K562 (cell line): ENCODE data around the gene IREB2. TPM values are rescaled to one million over a fixed set of nuclear protein-coding genes. Genes with fewer than 3 reads are reported as not detected.
A peak's percentile ranks its signal among the peaks of the same experiment; 100 is the strongest.

Experiments used
- ATAC-seq: fragments of 200-7000 bp; cut with Tn5 transposase; 3 replicates; pipeline ENCODE4 v1.9.1; 2020; ENCODE audit warnings: moderate library complexity
- BruUV-seq: library from RNA; stranded (reverse); fragments of 400-500 nt; replicated peaks from 2 replicates; lab custom pipeline; 2021; lab: Mats Ljungman, UMichigan
- CTCF ChIA-PET: fragments of 300-600 bp; formaldehyde crosslinking; extraction: SDS; loops from one replicate; lab custom pipeline; 2021; ENCODE audit warnings: low intra/inter-chr PET ratio; lab: Yijun Ruan, JAX
- POLR2A ChIA-PET: fragments of 300-600, 350-650 bp; sonication (Branson Sonifier 250); formaldehyde crosslinking; extraction: SDS; loops from one replicate; lab custom pipeline; 2021; ENCODE audit warnings: antibody characterized with exemption, inconsistent platforms; lab: Yijun Ruan, JAX
- DNase-seq, 4 experiments: peaks; one replicate each; pipeline versions ENCODE4 v3.0.0 to v3.0.0-alpha.2; 2011 to 2018; ENCODE audit warnings: low spot score in 3 of 4, mixed read lengths in 3 of 4; ENCODE audit errors: extremely low read depth in 1 of 4
- FAIRE-seq: peaks from 2 replicates; lab custom pipeline; 2011; peaks lifted over from hg19 to GRCh38; lab: Jason Lieb, UNC
- H2AFZ ChIP-seq: 2 replicates; pipeline ENCODE4 v1.6.0; 2011; ENCODE audit warnings: low read depth, low read length, control low read depth, inconsistent platforms
- H3K27ac ChIP-seq: fragments of 200-600 bp; 3 replicates; pipeline ENCODE4 v1.8.0; 2011; ENCODE audit warnings: low read depth, mild to moderate bottlenecking, control low read depth, inconsistent platforms, low read length, moderate library complexity, mixed read lengths; ENCODE audit errors: extremely low read depth
- H3K27me3 ChIP-seq, 2 experiments: fragments of 300-600 bp in 1 of 2; 2 replicates in 1 of 2; 3 replicates in 1 of 2; pipeline versions ENCODE4 v1.6.0 to v1.8.0; 2011; ENCODE audit warnings: inconsistent platforms in 2 of 2, low read length in 2 of 2, mild to moderate bottlenecking in 1 of 2, mixed read lengths in 1 of 2, moderate library complexity in 1 of 2; ENCODE audit not compliant: control insufficient read depth in 2 of 2, insufficient read depth in 2 of 2
- H3K36me3 ChIP-seq: fragments of 300-600 bp; 3 replicates; pipeline ENCODE4 v1.8.0; 2011; ENCODE audit warnings: mild to moderate bottlenecking, low read length, inconsistent platforms; ENCODE audit not compliant: control insufficient read depth, insufficient read depth
- H3K4me1 ChIP-seq, 2 experiments: fragments of 200-600 bp in 1 of 2; replicated peaks in 1 of 2; 2 replicates in 1 of 2; 3 replicates in 1 of 2; pipeline versions ENCODE4 v1.5.1 to v1.8.0; 2011; ENCODE audit warnings: inconsistent platforms in 2 of 2, low read length in 2 of 2, mild to moderate bottlenecking in 1 of 2, mixed read lengths in 1 of 2, moderate library complexity in 1 of 2; ENCODE audit not compliant: control insufficient read depth in 2 of 2, insufficient read depth in 2 of 2
- H3K4me2 ChIP-seq: 2 replicates; pipeline ENCODE4 v1.6.1; 2011; ENCODE audit warnings: low read length, control low read depth, inconsistent platforms, mixed read lengths; ENCODE audit not compliant: insufficient read depth
- H3K4me3 ChIP-seq: fragments of 200-600 bp; sonication (generic), shearing (Covaris generic); 2 replicates; pipeline ENCODE4 v1.5.1; 2016; ENCODE audit warnings: control low read depth, inconsistent platforms
- H3K79me2 ChIP-seq: fragments of 200-600 bp; 3 replicates; pipeline ENCODE4 v1.8.0; 2011; ENCODE audit warnings: low read length, inconsistent platforms; ENCODE audit not compliant: control insufficient read depth, insufficient read depth
- H3K9ac ChIP-seq, 2 experiments: 2 replicates each; pipeline versions ENCODE4 v1.6.0 to v1.6.1; 2011; ENCODE audit warnings: low read depth in 2 of 2, low read length in 2 of 2, control low read depth in 1 of 2, inconsistent platforms in 1 of 2, mild to moderate bottlenecking in 1 of 2, mixed read lengths in 1 of 2; ENCODE audit not compliant: insufficient read depth in 1 of 2
- H3K9me1 ChIP-seq: one replicate; pipeline ENCODE4 v1.6.0; 2011; ENCODE audit warnings: inconsistent platforms, mild to moderate bottlenecking, low read length, moderate library complexity; ENCODE audit not compliant: control insufficient read depth, insufficient read depth
- H3K9me3 ChIP-seq: replicated peaks from 2 replicates; pipeline ENCODE4 v1.5.1; 2011; ENCODE audit warnings: low read depth, low read length, inconsistent platforms; ENCODE audit not compliant: control insufficient read depth, insufficient read depth
- H4K20me1 ChIP-seq: replicated peaks from 2 replicates; pipeline ENCODE4 v1.6.1; 2011; ENCODE audit warnings: low read length, inconsistent platforms, mixed read lengths; ENCODE audit not compliant: control insufficient read depth, insufficient read depth
- ATF3 ChIP-seq, 2 experiments: fragments of 450-650 bp in 1 of 2; sonication (generic) in 1 of 2; formaldehyde crosslinking in 1 of 2; IDR thresholded peaks in 1 of 2; conservative IDR thresholded peaks in 1 of 2; 2 replicates each; pipeline versions ENCODE4 v1.6.1 to v1.8.1; 2016 to 2023; ENCODE audit warnings: mild to moderate bottlenecking in 2 of 2, moderate library complexity in 2 of 2, inconsistent platforms in 1 of 2, missing genetic modification reagents in 1 of 2
- WGBS: fragments of 100-300 bp; shearing (Covaris generic); methylation state at CpG from one replicate; pipeline ENCODE4 v1.1.6; 2016; ENCODE audit warnings: low coverage, mixed read lengths; ENCODE audit not compliant: insufficient coverage; ENCODE audit errors: missing lambda C conversion rate; 5-methylcytosine and 5-hydroxymethylcytosine counted together
- in situ Hi-C: fragments of 300-500 bp; cut with MboI; formaldehyde crosslinking; loops from 4 replicates; pipeline ENCODE4 v1.15.0; 2018; ENCODE audit warnings: inconsistent platforms, mixed read lengths
- intact Hi-C: fragments of 100-400 bp; cut with micrococcal nuclease; formaldehyde crosslinking; loops from 2 replicates; pipeline ENCODE4 v1.14.2; 2022
- polyA plus RNA-seq, 8 experiments: library from polyadenylated mRNA; depleted of rRNA in 4 of 8; stranded (reverse) in 5 of 8; unstranded in 3 of 8; fragments of >200 nt; fragmentation: Nextera tagmentation in 2 of 8; fragmentation: Illumina TruSeq in 1 of 8; extraction: Ambion mirVana in 2 of 8; extraction: Trizol in 1 of 8; gene quantifications; 2 replicates each; pipeline versions ENCODE4 v1.2.1 to v1.2.3, GENCODE V29; 2011 to 2014; ENCODE audit warnings: inconsistent platforms in 1 of 8, missing spikeins in 1 of 8
- total RNA-seq, 7 experiments: library from RNA; depleted of rRNA in 6 of 7; stranded (reverse); fragments of >200 nt in 6 of 7; fragmentation: Illumina TruSeq in 2 of 7; extraction: Trizol in 2 of 7; gene quantifications; 2 replicates each; pipeline versions ENCODE4 v1.2.1 to v1.2.3, GENCODE V29; 2011 to 2021; ENCODE audit warnings: low replicate concordance in 1 of 7
- TF ChIP-seq, protein P1 (sequence below): fragments of 250-450 bp; sonication (Bioruptor Pico); IDR thresholded peaks from 2 replicates; pipeline ENCODE4 v1.8.0; 2021; ENCODE audit warnings: moderate library complexity, mild to moderate bottlenecking, inconsistent platforms

IREB2 gene
- total and polyA plus RNA-seq, 9 of the 15 experiments (the other 6 are each of a cell fraction or from before 2014, with no cell fraction given): 16.8 to 61.7 (median 34.0) TPM

- DNase-seq (no peak), FAIRE-seq (no peak), ATAC-seq (no peak)
- CTCF ChIA-PET: no interaction called here
- TF ChIP-seq, protein P1, sequence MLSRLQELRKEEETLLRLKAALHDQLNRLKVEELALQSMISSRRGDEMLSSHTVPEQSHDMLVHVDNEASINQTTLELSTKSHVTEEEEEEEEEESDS (CRISPR knock-in tag): no peak
- peak; percentile 51 for TF ChIP-seq ATF3 (IDR thresholded peaks at IDR 0.05)
- no peak for TF ChIP-seq ATF3 (CRISPR knock-in tag; conservative IDR thresholded peaks at IDR 0.05)
- no peaks in the 10 kb centered on the region for H3K4me1 ChIP-seq
- H3K36me3 ChIP-seq: no peaks in the 10 kb centered on the region
- H3K9me3 ChIP-seq: no peaks in the 10 kb centered on the region
- no peaks in the 10 kb centered on the region for H3K9me1 ChIP-seq
- H3K9ac ChIP-seq: no peak overlapping the region
- H3K4me2 ChIP-seq: no peak overlapping the region
- POLR2A ChIA-PET: interaction anchor here (0.6 to 1.3 kb wide), 5 partner anchors 10 to 310 kb away, joined by 3 read pairs; no protein-coding TSS in a partner anchor
- WGBS: 22% methylated on average over 6 of the region's 8 CpGs
- H3K79me2 ChIP-seq: no peaks in the 10 kb centered on the region
- in situ Hi-C loops (loop anchor here (5.0 kb wide), 1 partner anchor 106 kb away; no protein-coding TSS in a partner anchor), intact Hi-C loops (no loop called here)
- no peak overlapping the region for H2AFZ ChIP-seq
- no TSS peak for BruUV-seq
- H3K27ac ChIP-seq: no peak overlapping the region
- no peak overlapping the region for H3K4me3 ChIP-seq
- peaks cover 4 to 12% of the 10 kb centered on the region in 2 experiments; a peak in 4 of 5 replicates for H3K27me3 ChIP-seq
- H4K20me1 ChIP-seq: no peaks in the 10 kb centered on the region; the same call in 1 of the 2 replicates
Observed at GRCh38 chr15:78417754-78418630, 20.0 kb upstream of the IREB2 start.
